Breast epithelium (tissue), 3 donors: Measurements from ENCODE around the gene SPTB.

Source experiments
- CTCF ChIP-seq, 3 donors: fragments of 450-650 bp; IDR thresholded peaks; one replicate each; pipeline ENCODE4 v1.5.1; 2016 to 2017; ENCODE audit warnings: antibody characterized with exemption in 3 of 3, mild to moderate bottlenecking in 3 of 3, moderate library complexity in 3 of 3
- POLR2A ChIP-seq: fragments of 450-650 bp; IDR thresholded peaks from one replicate; pipeline ENCODE4 v1.6.1; 2016; ENCODE audit warnings: antibody characterized with exemption, mild to moderate bottlenecking, moderate library complexity

DNA sequence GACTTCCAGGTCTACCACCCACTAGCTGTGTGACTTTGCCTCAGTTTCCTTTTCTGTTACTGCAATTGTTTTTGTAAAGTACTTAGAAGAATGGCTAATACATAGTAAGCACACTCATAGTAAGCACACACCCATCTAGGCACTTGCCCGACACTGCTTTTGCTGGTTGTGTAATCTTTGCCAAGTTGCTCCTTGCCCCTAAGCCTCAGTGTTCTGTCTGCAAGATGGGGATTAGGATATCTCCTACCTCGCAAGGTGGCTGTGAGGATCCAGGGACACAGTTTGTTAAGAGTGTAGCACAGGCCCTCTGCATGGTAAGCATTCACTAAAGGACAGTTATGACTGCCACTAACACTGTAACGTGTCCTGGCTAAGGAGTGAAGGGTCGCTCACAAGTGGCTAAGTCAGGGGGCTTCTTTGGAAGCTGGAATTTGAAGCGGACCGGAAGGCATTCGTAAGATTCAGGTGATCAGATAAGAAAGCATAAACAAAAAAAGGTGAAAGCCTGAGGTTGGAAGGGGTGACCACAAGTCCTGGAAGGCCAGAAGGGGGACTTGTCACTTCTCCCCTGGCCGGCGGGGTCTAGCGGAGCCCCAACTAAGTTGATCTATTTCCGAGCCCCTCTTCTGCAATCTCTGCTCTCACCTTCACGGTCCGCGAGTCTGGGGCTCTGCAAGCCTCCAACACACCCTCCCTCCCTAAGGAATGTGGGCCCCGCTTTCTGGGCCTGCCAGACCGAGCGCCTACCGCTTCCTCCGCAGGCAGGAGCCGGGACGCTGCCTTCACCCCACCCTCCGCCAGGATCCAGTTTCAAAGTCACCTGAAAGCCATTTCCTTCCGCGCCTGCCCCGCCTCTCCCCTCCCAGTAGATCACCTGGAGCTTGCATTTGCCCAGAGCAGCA, 177.0 kb downstream of the SPTB start:
- TF ChIP-seq POLR2A (no peak), CTCF (IDR thresholded peaks at IDR 0.05) (no peak)
